ENCODE results near the gene MSMB.

- no peak for TF ChIP-seq ZNF132 (tag by site-specific recombination; IDR thresholded peaks at IDR 0.05; ENCODE audit: borderline replicate concordance)
- TF ChIP-seq SCRT1 (tag by site-specific recombination; IDR thresholded peaks at IDR 0.05; ENCODE audit: borderline replicate concordance) = no peak
These were observed 17.2 kb downstream of the MSMB start for GRCh38 chr10:46028584-46029460.
